ENCODE data around the gene SSBP3.
A peak's percentile ranks its signal among the peaks of the same experiment; 100 is the strongest.

The SSBP3 gene

DNA sequence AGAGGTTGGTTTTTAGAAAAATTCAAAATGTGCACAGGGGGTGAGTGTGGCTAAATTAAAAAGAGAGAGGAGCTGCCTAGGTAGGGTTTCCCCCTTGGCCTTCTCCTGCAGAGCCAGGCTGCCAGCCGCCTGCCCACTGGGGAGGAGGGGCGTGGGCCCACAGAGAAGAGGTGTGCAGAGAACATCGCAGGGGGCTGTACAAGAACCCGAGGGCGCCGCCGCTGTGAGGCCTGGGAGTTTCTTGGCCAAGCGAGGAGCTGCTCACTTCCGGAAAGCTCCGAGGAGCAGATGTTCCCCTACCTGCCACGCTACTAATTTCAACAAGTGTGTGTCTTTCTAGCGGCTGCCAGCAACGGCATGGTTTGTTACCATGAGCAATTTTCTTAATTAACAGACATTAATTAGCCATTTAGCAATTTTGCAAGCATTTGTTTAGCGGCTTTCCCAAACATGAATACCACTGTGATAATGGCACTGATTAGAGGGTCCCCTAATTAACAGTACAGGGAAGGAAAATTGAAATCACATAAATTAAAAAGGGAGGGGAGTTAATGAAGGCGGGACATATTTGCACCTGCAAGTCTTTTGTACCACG is 146.6 kb downstream of the SSBP3 start:
- no peak overlapping the region for H3K27ac ChIP-seq
- peaks cover 1 to 17% (median 6%) of the 10 kb centered on the region in 10 experiments for H3K4me1 ChIP-seq
- no peaks in the 10 kb centered on the region for H3K27me3 ChIP-seq
- no peak overlapping the region for H3K4me3 ChIP-seq
- no peak for TF ChIP-seq Cebpa-rat (IDR thresholded peaks at IDR 0.05)
- H4K20me1 ChIP-seq = peaks cover 4 to 79% (median 25%) of the 10 kb centered on the region in 11 experiments; a peak in 14 of 22 replicates
- H3K36me3 ChIP-seq = peaks cover 7 to 69% (median 31%) of the 10 kb centered on the region in 11 experiments; a peak in 16 of 22 replicates
- no peak overlapping the region for H3K4me2 ChIP-seq
- H3K9me3 ChIP-seq (replicated peaks in 1 of 11) = no peaks in the 10 kb centered on the region
- no peak overlapping the region for H3K9ac ChIP-seq

DNA sequence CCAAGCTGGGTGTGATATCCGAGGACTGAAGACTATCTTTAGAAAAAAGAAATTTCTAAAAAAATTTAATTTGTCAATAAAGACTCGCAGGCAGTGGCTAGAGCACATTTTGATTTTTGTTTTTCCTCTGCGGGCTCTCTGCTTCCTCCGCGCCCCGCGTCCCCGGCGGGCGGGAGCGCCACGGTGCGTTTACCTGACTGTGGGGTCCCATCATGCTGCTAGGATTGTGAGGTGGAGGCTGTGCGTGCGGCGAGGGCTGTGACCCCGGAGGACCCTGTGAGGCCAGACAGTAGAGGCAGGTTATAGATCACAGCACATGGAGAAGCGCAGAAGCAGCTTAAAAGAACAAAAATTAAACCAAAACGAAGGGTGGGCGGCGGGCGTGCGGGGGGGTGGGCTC is 148.3 kb downstream of the SSBP3 start:
- H3K9me3 ChIP-seq (replicated peaks in 1 of 11) = no peaks in the 10 kb centered on the region
- H3K9ac ChIP-seq = no peak overlapping the region
- no peak overlapping the region for H3K27ac ChIP-seq
- peaks cover 18 to 83% (median 37%) of the 10 kb centered on the region in 11 experiments; a peak in 18 of 22 replicates for H4K20me1 ChIP-seq
- H3K4me1 ChIP-seq = peaks cover 16 to 27% (median 24%) of the 10 kb centered on the region in 10 experiments
- no peaks in the 10 kb centered on the region for H3K27me3 ChIP-seq
- no peak overlapping the region for H3K4me3 ChIP-seq
- no peak overlapping the region for H3K4me2 ChIP-seq
- no peak for TF ChIP-seq Cebpa-rat (IDR thresholded peaks at IDR 0.05)
- H3K36me3 ChIP-seq = peaks cover 4 to 58% (median 24%) of the 10 kb centered on the region in 11 experiments; a peak in 13 of 22 replicates

DNA sequence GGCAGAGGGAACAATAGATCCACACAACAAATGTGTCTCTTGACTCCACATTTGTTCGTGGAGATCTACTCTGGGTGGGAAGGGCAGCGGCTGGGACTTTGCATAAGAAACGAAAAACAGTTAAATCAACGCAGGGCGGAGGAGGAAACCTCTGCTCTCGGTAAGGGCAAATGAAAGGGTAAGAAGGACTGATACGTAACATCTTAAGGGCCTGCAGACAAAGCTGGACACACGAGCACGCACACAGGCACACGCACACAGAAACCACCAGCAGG is 148.9 kb downstream of the SSBP3 start:
- H3K4me2 ChIP-seq = no peak overlapping the region
- H3K36me3 ChIP-seq = peaks cover 4 to 54% (median 19%) of the 10 kb centered on the region in 11 experiments; a peak in 13 of 22 replicates
- no peaks in the 10 kb centered on the region for H3K27me3 ChIP-seq
- no peak overlapping the region for H3K27ac ChIP-seq
- H3K4me3 ChIP-seq = no peak overlapping the region
- H3K9ac ChIP-seq = no peak overlapping the region
- peaks cover 18 to 83% (median 39%) of the 10 kb centered on the region in 11 experiments; a peak in 18 of 22 replicates for H4K20me1 ChIP-seq
- peaks cover 16 to 33% (median 28%) of the 10 kb centered on the region in 10 experiments for H3K4me1 ChIP-seq
- TF ChIP-seq Cebpa-rat (IDR thresholded peaks at IDR 0.05) = no peak
- no peaks in the 10 kb centered on the region for H3K9me3 ChIP-seq (replicated peaks in 1 of 11)

DNA sequence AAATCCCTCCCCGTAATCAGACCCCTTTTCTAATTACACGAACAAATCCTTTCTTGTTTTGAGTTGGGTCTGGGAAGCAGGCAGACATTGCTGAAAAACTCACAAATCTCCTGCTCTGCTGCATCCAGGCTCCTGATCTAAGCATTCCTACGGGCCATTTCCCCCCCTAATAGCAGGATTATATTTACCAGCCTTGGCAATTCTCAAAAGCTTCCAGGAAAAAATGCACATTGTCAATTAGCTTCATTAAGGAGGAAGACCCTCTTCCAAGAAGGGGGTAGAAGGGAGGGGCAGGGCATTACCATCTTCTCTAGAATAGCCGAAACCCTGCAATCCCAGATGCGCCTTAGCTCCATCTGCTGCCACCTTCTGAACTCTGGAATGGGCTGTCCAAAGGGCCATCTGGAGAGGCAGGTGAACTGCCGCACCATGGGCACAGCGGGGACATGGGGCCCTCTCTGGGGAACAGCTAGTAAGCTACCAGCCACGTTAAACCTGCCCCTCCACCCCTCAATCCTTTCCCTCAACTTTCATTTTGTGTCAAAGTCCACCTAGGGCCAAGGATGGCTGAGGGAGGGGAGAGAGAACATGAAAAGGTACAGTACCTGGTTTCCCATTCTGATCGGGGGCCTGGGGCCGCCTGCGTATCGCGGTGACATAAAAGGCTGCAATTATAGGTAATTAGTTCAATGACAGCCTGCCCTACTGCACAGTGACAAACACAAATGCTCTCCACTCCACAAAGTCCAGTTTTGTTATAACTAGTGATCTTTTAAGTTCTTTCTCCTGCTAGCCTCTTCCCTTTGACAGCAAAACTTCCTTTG is 149.5 kb downstream of the SSBP3 start:
- Histone ChIP-seq H3K4me1 (peaks cover 16 to 38% (median 31%) of the 10 kb centered on the region in 10 experiments), H3K9me3 (replicated peaks in 1 of 11) (no peaks in the 10 kb centered on the region), H3K4me2 (no peak overlapping the region), H3K4me3 (no peak overlapping the region), H3K36me3 (peaks cover 4 to 56% (median 22%) of the 10 kb centered on the region in 11 experiments; a peak in 16 of 22 replicates), H3K27ac (no peak overlapping the region), H3K9ac (no peak overlapping the region), H4K20me1 (peaks cover 18 to 82% (median 40%) of the 10 kb centered on the region in 11 experiments; a peak in 18 of 22 replicates), H3K27me3 (no peaks in the 10 kb centered on the region)
- no peak for TF ChIP-seq Cebpa-rat (IDR thresholded peaks at IDR 0.05)

DNA sequence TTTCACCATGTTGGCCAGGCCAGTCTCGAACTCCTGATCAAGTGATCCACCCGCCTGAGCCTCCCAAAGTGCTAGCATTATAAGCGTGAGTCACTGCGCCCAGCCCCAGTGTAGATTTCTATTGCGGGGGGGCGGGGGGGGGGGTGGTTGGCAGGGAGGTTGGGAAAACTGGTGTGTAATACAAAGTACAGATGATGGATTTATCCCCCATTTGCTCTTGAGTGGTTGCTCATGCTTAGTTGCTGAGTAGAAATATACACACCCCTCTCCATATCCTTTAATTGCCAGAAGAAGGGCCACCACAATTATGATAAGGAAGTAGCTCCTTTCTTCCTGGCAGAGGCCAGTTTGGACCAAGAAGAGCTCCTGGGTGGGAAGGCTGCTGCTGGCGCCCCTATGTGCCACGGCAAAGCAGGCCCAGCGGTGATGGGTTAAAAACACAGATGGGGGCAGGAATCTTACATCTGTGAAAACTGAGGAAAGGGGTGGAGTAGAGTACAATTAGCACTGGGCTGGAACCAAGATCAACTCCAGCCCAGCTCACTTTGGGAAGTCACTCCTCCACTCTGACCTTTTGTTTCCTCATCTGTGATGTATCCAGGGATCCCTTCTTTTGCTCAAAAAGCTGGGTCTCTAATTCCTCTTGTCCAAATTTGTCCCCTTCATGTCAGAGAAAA is 151.0 kb downstream of the SSBP3 start:
- Histone ChIP-seq H3K36me3 (peaks cover 18 to 54% (median 34%) of the 10 kb centered on the region in 11 experiments), H4K20me1 (peaks cover 11 to 82% (median 29%) of the 10 kb centered on the region in 11 experiments; a peak in 19 of 22 replicates), H3K4me1 (peaks cover 16 to 52% (median 38%) of the 10 kb centered on the region in 10 experiments), H3K27me3 (no peaks in the 10 kb centered on the region), H3K9me3 (replicated peaks in 1 of 11) (no peaks in the 10 kb centered on the region), H3K9ac (no peak overlapping the region), H3K4me2 (peak overlapping the region in 7 of 11 experiments; percentile 76 to 96 (median 93); a peak in 8 of 22 replicates), H3K4me3 (no peak overlapping the region), H3K27ac (peak overlapping the region in 2 of 11 experiments; percentile 68 to 69; a peak in 3 of 22 replicates)
- no peak for TF ChIP-seq Cebpa-rat (IDR thresholded peaks at IDR 0.05)

DNA sequence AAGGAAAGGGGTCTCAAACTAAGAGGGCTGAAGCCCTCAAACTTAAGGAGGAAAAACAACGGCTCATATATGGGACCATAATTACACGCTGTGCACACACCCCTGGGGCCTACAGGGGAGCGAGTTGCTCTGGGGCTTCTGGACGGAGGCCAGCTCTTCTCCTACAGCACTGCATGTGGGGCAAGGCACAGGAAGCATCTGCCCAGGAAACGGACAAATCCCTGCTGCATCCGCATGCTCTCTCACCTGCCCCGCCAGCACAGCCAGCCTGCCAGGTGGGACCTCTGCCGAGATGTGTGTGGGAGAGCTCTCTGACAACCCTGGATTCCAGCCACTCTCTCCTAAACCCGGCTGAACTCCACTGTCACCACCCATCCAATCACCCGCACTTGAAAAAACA is 152.1 kb downstream of the SSBP3 start:
- H3K4me2 ChIP-seq = peak overlapping the region; percentile 65 to 96 (median 88)
- no peaks in the 10 kb centered on the region for H3K9me3 ChIP-seq (replicated peaks in 1 of 11)
- peak overlapping the region in 10 of 11 experiments; percentile 1 to 70 (median 36); a peak in 16 of 22 replicates for H3K9ac ChIP-seq
- no peaks in the 10 kb centered on the region for H3K27me3 ChIP-seq
- H3K27ac ChIP-seq = peak overlapping the region in 8 of 11 experiments; percentile 53 to 76 (median 66); a peak in 16 of 22 replicates
- H3K36me3 ChIP-seq = peaks cover 27 to 47% (median 36%) of the 10 kb centered on the region in 11 experiments
- peak overlapping the region in 1 of 10 experiments; percentile 9; a peak in 2 of 20 replicates for H3K4me3 ChIP-seq
- peaks cover 16 to 57% (median 38%) of the 10 kb centered on the region in 10 experiments for H3K4me1 ChIP-seq
- H4K20me1 ChIP-seq = peaks cover 9 to 74% (median 24%) of the 10 kb centered on the region in 11 experiments; a peak in 19 of 22 replicates
- no peak for TF ChIP-seq Cebpa-rat (IDR thresholded peaks at IDR 0.05)

DNA sequence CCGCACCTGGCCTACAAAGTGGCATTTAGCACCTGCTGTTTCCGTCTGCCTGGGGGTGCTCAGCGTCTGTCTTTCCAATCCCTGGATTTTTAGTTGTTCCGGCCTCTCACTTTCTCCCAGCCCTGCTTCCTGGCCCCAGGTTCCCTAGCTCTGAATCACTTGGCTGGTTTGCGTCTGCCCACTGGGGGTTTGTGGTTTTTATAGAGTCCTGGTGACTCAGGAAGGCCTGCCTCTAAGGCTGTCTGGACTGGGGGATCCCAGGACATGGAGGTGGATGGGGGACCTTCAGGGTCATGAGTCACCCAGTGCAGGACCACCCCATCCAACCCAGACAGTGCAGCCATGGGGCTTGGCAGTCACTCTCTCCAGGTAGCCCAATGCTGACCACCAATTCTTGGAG is 152.7 kb downstream of the SSBP3 start:
- no peak for TF ChIP-seq Cebpa-rat (IDR thresholded peaks at IDR 0.05)
- H3K9me3 ChIP-seq (replicated peaks in 1 of 11) = no peaks in the 10 kb centered on the region
- peak overlapping the region in 10 of 11 experiments; percentile 1 to 70 (median 36); a peak in 16 of 22 replicates for H3K9ac ChIP-seq
- no peaks in the 10 kb centered on the region for H3K27me3 ChIP-seq
- H3K4me2 ChIP-seq = peak overlapping the region; percentile 65 to 96 (median 88)
- H3K4me3 ChIP-seq = peak overlapping the region in 1 of 10 experiments; percentile 9; a peak in 2 of 20 replicates
- peaks cover 9 to 71% (median 23%) of the 10 kb centered on the region in 11 experiments; a peak in 19 of 22 replicates for H4K20me1 ChIP-seq
- peaks cover 16 to 58% (median 38%) of the 10 kb centered on the region in 10 experiments for H3K4me1 ChIP-seq
- peak overlapping the region in 8 of 11 experiments; percentile 53 to 76 (median 66); a peak in 16 of 22 replicates for H3K27ac ChIP-seq
- H3K36me3 ChIP-seq = peaks cover 33 to 53% (median 40%) of the 10 kb centered on the region in 11 experiments

DNA sequence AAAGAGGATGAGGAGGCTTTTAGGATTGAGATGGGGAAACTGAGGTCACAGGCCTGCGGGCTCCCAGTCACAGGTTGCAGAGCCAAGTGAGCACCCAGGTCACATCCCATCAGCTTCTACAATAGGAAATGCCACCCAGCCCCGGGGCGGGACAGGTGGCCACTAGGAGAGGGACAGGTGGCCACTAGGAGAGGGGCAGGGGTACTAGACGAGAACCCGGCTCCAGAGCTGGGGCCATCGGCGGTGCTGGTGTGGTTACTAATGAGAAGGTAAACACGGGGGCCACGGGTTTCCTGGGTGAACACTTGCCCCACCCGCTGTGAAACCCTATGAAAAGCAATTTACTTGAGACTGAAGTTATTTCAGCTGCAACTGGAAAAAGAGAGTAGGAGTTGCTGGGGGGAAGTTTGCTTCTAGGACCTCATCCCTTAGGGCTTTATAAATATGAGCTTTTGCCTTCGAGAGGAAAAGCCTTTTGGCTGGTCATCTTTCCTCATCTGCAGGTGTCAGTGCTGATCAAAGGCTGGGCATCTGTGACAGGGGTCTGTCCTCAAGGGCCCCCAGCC is 153.7 kb downstream of the SSBP3 start:
- 0 out of 22 replicates have a peak overlapping the region, but pooled peaks of 1 of the 11 experiments have one; percentile 60 for H3K9ac ChIP-seq
- no peaks in the 10 kb centered on the region for H3K9me3 ChIP-seq (replicated peaks in 1 of 11)
- H3K4me1 ChIP-seq = peaks cover 16 to 58% (median 38%) of the 10 kb centered on the region in 10 experiments
- TF ChIP-seq Cebpa-rat (IDR thresholded peaks at IDR 0.05) = no peak
- H3K36me3 ChIP-seq = peaks cover 35 to 63% (median 47%) of the 10 kb centered on the region in 11 experiments
- peaks cover 9 to 68% (median 23%) of the 10 kb centered on the region in 11 experiments; a peak in 19 of 22 replicates for H4K20me1 ChIP-seq
- peak overlapping the region in 4 of 11 experiments; percentile 5 to 76 (median 65); a peak in 6 of 22 replicates for H3K27ac ChIP-seq
- no peak overlapping the region for H3K4me3 ChIP-seq
- peak overlapping the region in 10 of 11 experiments; percentile 75 to 96 (median 89); a peak in 16 of 22 replicates for H3K4me2 ChIP-seq
- no peaks in the 10 kb centered on the region for H3K27me3 ChIP-seq

Measured in BLaER1 treated with 17β-estradiol and CSF1 and Interleukin-3, amounts not matched to agents 10 nM and 100 nM (cell line).